Mucosa of gallbladder (tissue), 1 donor: ENCODE results near the gene EBF4. TPM values are rescaled to one million over a fixed set of nuclear protein-coding genes. Genes with fewer than 3 reads are reported as not detected.
"Not testable (repeated sequence)": the region's sequence is repeated elsewhere in the genome, so short reads cannot be mapped to it uniquely, and the experiment has no call there.

Experiments used
- DNase-seq: peaks from one replicate; pipeline ENCODE4 v3.0.0-alpha.2; 2020; ENCODE audit warnings: low spot score
- total RNA-seq: library from RNA; stranded (reverse); gene quantifications from one replicate; pipeline ENCODE4 v1.2.1, GENCODE V29; 2021
- donor health status: DM: no; HTN: no; CAD: no.

Gene EBF4
- total RNA-seq, 1 donor from 2014 or later = 12.7 TPM

DNA sequence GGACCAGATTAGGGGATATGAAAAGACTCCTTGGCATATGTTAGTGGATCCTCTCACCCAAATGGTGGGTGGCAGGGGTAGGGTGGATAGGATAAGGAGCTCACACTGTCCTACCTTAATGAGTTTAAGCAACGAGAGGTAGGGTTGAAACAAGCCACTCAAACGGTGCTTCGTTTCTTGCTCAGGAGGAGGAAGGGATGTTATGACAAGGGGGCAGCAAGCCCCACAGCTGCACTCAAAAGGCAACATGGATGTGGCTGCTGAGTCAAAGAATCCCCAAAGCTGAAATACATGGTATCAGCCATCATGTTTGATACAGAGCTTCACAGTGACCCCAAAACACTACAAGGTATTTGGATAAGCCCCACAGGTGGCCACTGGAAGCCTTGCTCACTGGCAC, 20.1 kb upstream of the EBF4 start:
- no peak for DNase-seq

- DNase-seq = no peak
These were observed 19.1 kb upstream of the EBF4 start for GRCh38 chr20:2673453-2673852.

DNA sequence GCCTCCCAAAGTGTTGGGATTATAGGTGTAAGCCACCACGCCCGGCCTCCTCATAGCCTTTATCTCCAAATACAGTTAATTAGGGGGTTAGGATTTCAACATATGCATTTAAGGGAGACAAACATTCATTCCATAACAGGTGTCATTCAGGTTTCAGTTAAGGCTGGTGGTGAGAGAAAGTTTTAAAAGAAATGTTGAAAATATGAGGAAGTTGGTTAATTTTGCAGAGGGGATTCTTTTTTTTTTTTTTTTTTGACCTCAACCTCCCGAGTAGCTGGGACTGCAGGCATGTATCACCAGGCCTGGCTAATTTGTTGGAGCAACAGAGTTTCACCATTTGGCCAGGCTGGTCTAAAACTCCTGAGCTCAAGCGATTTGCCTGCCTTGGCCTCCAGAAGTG, 12.5 kb upstream of the EBF4 start:
- DNase-seq = no peak

DNA sequence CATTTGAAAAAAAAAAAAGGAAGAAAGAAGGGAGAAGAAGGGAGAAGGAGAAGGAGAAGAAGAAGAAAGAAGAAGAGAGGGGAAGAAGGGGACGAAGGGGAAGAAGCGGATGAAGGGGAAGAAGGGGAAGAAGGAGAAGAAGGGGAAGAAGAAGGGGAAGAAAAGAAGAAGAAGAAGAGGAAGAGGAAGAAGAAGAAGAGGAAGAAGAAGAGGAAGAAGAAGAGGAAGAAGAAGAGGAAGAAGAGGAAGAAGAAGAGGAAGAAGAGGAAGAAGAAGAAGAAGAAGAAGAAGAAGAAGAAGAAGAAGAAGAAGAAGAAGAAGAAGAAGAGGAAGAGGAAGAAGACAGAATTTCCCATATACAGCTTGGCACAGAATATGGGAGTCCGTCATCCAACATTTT, 10.5 kb upstream of the EBF4 start:
- not testable (repeated sequence) for DNase-seq

DNA sequence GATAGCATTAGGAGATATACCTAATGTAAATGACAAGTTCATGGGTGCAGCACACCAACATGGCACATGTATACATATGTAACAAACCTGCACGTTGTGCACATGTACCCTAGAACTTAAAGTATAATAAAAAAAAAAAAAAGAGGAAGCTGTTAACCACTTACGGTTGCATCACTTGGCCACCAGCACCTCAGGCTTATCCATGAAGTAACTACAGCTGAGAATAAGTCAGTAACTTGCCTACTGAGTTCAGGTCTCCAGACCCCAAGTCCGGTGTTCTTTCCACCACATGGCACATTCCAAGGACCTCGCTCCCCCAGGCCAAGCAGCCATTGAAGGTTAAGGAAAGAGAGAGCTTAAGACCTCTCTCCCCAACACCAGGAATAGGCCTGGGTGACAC, 7.8 kb upstream of the EBF4 start:
- DNase-seq = not testable (repeated sequence)

DNA sequence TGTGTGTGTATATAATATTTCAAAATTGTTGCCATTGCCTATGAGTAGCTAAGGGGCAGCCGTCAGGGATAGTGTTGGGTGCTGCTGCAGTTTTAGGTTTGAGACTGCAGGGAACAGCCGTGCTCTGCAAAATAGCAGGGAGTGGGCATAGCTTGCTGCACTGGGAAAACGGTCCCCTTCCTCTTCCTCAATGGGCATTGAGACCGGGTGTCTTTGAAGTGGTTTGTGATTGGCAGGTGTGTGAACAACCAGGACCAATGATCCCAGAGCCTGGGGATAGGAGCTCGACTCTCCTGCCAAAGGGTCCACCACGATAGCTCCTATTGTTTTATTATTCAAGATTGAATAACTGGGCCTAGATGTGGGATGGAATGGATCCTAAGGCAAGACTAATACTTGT, 5.1 kb upstream of the EBF4 start:
- DNase-seq = no peak

DNA sequence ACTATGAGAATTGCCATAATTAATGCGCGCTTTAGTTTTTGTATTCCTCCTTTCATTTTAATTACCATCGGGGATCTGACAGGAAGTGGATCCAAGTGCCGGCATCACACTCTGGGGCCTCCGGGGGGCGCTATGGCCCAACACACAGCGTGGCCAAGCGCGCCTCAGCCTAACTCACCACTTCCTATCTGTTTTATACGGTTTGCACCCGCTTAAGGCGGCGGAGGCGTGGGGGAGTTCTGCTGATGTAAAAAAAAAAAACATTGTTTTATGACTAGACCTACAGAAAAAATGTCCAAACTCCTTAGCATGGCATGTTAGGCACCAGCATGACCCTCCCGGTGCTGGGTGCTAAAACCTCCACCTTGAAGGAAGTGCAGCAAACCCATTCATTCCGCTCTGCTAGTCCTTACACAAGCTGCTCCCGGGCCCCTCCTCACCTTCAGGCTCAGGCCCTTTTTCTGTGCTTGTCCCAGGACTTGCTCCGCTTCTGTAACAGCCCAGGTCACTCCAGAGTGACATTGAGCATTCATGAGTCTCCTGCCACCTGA, 4.5 kb upstream of the EBF4 start:
- DNase-seq = peak; percentile 32

DNA sequence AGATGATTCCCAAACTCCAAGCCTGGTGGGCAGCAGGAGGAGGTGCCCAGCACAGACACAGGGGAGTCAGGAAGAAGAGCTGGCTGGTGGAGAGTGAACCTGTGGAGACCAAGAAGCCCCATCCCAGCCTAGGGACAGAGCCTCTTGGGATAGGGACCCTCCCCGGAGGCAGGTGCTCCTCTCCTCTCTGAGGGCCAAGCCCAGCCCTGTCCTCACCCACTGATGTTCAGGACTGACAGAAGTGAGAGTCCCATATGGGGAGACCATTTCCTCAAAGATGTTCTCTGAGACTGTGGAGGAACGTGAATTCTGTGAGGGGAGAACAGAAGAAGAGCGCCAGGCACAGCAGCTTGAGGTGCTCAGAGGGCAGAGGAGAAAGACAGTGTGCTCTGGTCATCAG, 2.4 kb upstream of the EBF4 start:
- no peak for DNase-seq

DNA sequence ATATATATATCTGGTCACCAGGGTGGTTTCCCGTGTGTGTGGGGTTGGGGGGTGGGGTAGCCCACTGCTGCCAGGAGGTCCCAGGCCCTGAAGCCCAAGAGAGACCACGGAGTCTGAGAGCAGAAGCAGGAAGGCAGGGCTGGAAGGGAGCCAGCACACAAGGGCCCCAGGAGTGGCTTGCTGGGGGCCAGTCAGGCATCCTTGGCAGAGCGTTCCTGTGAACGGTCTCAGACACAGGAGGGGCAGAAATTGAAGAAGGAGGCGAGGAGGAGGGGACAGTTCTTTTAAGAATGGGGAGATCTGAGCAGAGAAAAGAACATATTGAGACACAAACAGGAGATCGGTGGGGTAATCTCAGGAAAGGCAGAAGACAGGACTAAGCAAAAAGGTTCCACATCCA, 1.9 kb upstream of the EBF4 start:
- no peak for DNase-seq

- no peak for DNase-seq
These were observed 1.5 kb upstream of the EBF4 start for GRCh38 chr20:2691127-2691526.

GRCh38 chr20:2691663-2692035, 931 bp upstream of the EBF4 start:
- DNase-seq = no peak

DNA sequence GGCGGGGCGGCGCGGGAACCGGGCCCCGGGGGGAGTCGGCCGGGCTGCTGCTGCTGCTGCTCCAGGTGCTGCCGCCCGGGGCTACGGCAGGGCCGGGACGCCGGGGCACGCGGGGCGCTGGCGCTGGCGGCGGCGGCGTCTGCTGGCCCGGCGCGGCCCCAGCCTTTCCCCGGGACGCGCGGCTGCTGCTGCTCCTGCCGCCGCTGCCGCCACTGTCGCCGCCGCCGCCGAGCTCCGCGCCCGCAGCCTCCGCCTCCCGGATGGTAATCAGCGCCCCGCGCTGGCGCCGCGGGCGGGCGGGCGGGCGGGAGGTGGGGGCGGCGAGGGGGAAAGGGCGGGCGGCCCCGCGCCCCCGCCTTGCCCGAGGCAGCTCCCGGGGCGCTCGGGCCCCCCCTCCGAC, 306 bp downstream of the EBF4 start:
- no peak for DNase-seq

- DNase-seq = no peak
These were observed 867 bp downstream of the EBF4 start for GRCh38 chr20:2693286-2694007.

DNA sequence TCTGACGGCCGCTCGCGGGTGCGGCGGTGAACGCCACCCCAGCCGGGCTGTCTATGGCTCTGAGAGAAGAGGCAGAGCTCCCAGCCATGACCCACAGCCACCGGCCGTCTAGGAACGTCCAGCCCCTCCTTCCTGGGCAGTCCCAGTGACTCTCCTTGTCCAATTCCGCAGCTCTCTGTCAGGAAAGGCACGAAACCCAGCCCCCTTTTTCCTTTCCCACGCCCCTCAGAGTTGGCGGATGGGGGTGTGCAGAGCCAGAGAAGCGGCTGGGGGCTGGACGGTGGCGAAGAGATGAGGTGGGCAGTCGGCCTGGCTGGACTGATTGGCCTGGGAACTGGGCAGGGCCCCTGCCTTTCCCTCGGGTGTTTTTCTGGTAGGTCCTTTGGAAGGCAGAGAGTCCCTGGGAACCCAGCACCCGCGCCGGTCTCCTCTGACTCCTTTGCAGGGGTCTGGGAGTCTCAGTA, 1.5 kb downstream of the EBF4 start:
- DNase-seq = no peak

- no peak for DNase-seq
These were observed 1.9 kb downstream of the EBF4 start for GRCh38 chr20:2694519-2694918.

GRCh38 chr20:2695206-2695983, 2.8 kb downstream of the EBF4 start:
- no peak for DNase-seq

GRCh38 chr20:2695984-2696525, 3.5 kb downstream of the EBF4 start:
- not testable (repeated sequence) for DNase-seq

DNA sequence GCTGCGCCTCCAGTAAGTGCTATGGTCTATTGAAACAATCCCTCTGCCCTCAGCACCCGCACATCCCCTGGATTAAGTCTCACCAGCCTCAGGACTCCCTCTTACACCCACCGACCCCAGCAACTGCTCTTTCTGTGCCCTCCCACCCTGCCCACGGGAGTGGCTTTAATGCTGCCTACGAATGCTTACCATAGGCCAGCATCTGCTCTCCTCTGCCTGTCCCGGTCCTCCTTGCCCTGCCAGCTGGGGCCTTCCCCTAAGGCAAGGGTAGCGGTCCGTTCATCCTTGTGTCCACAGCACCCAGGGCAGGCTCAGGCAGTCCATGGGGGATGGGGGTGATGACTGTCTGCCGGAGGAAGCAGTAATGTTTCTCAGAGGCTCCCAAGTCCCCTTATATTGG, 4.1 kb downstream of the EBF4 start:
- DNase-seq = no peak

DNA sequence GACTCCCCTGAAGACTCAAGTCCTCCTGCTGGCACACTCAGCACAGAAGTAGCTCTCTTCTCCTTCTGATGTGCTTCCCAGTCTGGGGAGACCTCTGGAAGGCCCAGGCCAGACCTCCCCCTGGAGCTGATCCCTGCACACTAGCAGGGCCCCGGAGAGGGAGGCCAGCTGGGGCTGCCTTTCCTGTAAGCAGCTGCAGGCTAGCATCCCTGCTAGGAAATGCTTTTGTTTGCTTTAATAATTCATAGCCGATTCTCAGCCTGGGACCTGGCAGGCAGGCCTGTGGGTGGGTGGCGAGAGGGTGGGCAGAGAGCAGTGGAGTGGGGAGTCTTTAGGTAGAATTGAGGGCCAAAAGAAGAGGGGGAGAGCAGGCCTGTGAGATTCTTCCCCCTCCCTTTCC, 5.2 kb downstream of the EBF4 start:
- DNase-seq = no peak

- DNase-seq = no peak
These were observed 5.7 kb downstream of the EBF4 start for GRCh38 chr20:2698186-2698817.

GRCh38 chr20:2698912-2699311, 6.3 kb downstream of the EBF4 start:
- DNase-seq = peak; percentile 5

GRCh38 chr20:2699775-2700413, 7.3 kb downstream of the EBF4 start:
- peak; percentile 7 for DNase-seq
